Liver (tissue), 3 donors: Measurements from ENCODE around the gene THAP4.

ENCODE experiments used
- CTCF ChIP-seq: fragments of 150-350 bp; IDR thresholded peaks from 2 replicates; pipeline ENCODE4 v1.5.1; 2017; ENCODE audit warnings: improper control_type of control experiment, low read depth, low read length; ENCODE audit not compliant: missing input control
- REST ChIP-seq: IDR thresholded peaks from 2 replicates; pipeline ENCODE4 v1.6.1; 2016; ENCODE audit warnings: antibody characterized with exemption, mild to moderate bottlenecking
- SP1 ChIP-seq: IDR thresholded peaks from 2 replicates; pipeline ENCODE4 v1.6.1; 2018; ENCODE audit warnings: antibody characterized with exemption, mild to moderate bottlenecking
- TAF1 ChIP-seq: conservative IDR thresholded peaks from 2 replicates; pipeline ENCODE4 v1.6.1; 2016; ENCODE audit warnings: antibody characterized with exemption, mild to moderate bottlenecking
- YY1 ChIP-seq: IDR thresholded peaks from 2 replicates; pipeline ENCODE4 v1.6.1; 2016; ENCODE audit warnings: antibody characterized with exemption, mild to moderate bottlenecking
- TF ChIP-seq, protein P1 (sequence below): IDR thresholded peaks from 2 replicates; pipeline ENCODE4 v1.6.1; 2016; ENCODE audit warnings: antibody characterized with exemption
- donor health status: healthy.
- donor health status: healthy.

GRCh38 chr2:241556746-241557145 is 80.2 kb downstream of the THAP4 start:
- no peak for TF ChIP-seq YY1
- no peak for TF ChIP-seq CTCF
- TF ChIP-seq REST = no peak
- TF ChIP-seq, protein P1, sequence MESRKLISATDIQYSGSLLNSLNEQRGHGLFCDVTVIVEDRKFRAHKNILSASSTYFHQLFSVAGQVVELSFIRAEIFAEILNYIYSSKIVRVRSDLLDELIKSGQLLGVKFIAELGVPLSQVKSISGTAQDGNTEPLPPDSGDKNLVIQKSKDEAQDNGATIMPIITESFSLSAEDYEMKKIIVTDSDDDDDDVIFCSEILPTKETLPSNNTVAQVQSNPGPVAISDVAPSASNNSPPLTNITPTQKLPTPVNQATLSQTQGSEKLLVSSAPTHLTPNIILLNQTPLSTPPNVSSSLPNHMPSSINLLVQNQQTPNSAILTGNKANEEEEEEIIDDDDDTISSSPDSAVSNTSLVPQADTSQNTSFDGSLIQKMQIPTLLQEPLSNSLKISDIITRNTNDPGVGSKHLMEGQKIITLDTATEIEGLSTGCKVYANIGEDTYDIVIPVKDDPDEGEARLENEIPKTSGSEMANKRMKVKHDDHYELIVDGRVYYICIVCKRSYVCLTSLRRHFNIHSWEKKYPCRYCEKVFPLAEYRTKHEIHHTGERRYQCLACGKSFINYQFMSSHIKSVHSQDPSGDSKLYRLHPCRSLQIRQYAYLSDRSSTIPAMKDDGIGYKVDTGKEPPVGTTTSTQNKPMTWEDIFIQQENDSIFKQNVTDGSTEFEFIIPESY = no peak
- no peak for TF ChIP-seq TAF1
- no peak for TF ChIP-seq SP1
